HG03558 (cell line): ENCODE data around the gene GDF10.

ENCODE experiments used
- ATAC-seq: cut with Tn5 transposase; IDR thresholded peaks from one replicate; pipeline ENCODE4 v1.9.1; 2021; ENCODE audit warnings: moderate number of reproducible peaks; ENCODE audit not compliant: unreplicated experiment; ENCODE audit errors: extremely low read depth

Gene GDF10

DNA sequence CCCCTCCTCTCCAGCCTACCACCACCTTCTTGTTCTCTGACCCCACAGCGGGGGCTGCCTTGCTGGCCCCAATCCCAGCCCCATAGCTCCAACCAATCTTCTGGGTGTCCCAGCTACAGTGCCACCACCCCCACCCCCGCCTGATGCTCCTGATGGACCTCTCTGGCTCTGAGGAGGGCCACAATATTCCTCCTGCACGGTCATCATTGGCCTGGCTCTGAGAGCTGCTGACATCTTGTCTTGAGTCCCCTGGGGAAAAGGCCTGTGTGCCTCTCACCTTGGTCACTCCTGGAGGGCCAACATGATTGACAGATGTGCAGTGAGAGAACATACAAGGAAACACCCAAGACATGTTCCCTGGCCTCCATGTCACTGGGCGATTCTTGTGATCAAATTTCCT is 29.9 kb downstream of the GDF10 start:
- ATAC-seq, result no peak

DNA sequence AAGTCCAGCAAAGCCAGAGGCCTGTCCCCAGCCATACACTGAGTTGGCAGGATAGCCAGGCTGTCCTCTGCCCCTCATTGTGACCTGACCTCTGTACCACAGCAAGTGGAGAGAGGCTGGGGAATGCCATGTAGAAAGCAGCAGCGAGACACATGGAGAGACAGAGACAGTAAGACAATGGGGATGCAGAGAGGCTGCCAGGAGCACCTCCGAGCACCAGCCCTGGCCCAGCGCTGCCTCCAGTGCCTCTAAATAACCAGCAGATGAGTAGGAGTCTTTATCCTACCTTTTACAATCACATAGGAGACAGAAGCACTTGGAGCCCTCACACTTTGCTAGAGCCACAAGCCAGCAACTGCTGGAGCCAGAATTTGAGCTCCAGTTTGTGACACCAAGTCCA is 30.4 kb downstream of the GDF10 start:
- ATAC-seq, result no peak

DNA sequence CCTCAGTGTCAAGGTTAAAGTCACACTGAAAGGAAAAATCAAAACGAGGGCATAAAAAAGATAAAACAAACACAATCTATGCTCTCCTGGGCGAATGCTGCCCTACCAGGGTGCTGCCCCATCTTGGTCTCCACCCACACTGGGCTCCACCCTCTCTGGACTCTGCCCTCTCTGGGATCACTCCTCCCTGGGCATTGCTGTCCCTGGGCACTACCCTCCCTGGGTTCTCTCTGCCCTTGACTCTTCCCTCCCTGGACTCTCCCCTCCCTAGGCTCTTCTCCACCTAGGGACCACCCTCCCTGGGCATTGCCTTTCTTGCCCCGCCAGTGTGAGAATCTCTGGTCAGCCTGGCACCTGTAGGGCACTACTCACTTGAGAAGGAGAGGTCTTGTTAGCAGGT is 30.8 kb downstream of the GDF10 start:
- no peak for ATAC-seq

DNA sequence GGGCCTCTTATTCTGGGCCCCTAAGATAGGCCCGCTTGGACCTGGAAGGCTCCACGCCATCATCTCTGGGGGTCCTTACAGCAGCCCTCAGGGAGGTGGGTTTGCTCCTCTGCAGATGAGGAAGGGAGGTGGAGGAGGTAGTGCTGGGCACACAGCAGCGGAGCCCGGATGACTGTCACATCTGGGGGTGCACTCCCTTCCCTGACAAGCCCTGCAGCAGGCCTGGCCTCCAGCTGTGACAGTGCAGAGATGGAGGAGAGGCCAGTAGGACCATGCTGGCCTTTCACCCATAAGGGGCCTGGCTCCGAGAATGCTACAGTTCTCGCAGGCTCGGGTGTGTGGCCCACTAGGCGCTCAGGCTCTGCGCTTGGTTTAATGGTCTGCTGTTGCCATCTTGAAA is 31.5 kb downstream of the GDF10 start:
- no peak for ATAC-seq

DNA sequence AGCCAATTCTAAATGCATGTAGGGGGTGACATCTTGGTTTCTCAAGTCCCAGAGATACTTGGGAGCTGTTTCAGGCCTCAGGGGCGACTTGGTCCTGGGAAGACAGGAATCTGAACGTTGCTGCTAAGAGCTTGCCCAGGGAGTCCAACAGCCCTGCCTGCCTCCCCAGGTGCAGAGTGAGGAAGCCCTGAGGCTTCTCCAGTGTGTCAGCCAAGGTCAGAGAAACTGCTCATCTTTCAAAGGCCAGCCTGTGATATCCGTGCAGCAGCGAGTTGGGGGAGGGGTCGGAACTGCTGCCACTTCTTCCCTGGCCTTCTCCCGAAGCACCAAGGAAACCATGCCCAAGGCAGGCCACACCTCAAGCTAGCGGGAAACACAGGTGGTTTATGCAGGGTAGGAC is 32.0 kb downstream of the GDF10 start:
- no peak for ATAC-seq

DNA sequence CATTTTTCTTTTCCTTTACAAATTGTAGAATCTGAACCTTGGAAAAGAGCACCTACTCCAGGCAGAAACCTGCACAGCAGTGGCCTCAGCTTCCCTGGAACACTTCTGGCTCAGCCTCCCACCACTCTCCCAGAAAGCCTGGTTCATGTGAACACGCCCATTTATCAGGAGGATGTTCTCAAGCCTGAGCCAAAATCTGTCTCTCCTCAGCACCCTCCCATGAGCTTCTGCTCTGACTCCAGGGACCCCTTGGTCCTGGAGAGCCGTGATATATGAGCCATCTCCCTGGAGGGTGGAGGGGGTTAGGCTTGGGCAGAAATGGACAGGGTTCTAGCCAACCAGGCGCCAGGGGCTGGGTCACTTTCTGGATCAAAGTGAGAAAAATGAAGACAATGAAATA is 32.4 kb downstream of the GDF10 start:
- ATAC-seq, result no peak

DNA sequence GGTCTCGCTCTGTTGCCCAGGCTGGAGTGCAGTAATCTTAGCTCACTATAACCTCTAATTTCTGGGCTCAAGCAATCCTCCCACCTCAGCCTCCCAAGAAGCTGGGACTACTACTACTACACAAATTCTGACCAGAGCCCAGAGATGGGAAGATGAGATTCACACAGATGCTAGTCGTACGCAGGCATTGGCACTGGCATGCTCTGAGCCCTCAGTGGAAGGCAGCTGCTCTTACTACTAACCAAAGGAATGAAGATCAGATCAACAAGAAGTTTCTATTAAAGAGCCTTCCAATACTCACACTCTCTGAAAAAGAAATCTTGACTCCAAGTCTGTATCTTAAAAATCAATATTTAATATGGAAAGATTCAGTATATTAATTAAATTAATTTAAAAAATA is 32.9 kb downstream of the GDF10 start:
- no peak for ATAC-seq

DNA sequence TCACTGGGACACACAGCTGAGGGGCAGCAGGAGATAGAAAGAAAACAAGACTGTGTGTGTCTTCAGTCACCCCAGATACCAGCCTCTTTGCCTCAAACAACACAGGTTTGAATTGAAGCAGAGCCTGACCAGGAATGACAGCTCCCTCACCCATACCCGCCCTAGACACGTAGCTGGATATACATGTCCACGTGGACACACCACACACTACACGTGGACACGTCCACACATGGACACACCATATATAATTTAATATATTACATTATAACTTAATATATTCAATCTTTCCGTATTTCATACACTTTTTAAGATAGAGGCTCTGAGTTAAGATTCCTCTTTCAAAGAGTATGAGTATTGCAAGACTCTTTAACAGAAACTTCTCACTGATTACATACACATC is 33.5 kb downstream of the GDF10 start:
- ATAC-seq, result no peak

DNA sequence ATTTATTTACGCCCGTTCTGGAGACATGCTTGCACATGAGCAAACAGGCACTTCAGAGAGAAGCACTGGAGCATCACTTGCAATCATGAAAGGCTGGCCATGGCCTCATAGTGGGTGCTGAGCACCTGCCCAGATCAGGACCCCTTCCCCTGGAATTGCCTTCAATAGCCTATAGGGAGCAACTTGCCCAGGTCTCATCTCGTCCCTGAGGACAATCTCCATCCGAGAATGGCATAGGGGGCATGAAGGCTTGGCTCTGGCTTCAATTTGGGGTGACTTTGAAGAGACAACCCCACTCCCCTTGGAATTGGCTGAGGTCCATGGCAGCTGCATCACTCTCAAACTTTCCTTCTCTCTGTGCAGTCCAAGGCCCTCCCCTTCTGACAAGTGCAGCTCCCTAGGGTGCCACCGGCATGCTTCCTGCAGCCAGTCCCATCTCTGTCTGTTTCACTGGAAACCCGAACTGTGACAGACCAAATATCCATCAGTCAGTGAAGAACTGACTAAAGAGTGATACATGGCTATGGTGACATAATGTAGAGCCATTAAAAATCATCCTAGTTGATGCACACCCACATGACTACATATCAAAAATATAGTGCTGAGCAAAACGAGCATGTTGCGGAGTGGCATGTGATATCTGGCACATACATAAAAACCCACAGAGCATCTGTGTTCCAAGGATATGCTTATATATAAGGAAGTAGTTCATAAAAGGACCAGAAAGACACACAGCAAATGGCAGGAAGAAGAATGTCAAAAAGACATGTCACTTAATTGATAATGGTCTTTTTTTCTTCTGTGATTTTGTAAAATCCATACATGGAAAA is 34.7 kb downstream of the GDF10 start:
- ATAC-seq, result no peak

DNA sequence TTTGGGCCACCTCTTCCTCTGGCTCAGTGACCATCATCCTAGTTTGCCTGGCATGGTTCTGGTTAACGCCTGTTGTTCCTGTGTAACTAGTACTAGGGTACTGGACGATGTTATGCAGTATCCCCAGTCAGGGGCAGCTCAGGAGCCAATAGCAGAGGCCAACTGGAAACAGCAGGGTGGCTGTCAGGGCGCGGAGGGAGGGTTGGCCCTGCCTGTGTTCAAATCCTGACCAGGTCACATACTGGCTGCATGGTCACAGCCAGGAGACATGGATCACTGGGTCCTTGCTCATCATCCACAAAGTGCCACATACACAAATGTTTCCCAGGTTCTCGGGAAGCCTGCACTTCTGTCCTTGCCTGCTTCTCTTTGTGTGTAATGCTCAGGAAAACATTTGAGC is 35.9 kb downstream of the GDF10 start:
- no peak for ATAC-seq

DNA sequence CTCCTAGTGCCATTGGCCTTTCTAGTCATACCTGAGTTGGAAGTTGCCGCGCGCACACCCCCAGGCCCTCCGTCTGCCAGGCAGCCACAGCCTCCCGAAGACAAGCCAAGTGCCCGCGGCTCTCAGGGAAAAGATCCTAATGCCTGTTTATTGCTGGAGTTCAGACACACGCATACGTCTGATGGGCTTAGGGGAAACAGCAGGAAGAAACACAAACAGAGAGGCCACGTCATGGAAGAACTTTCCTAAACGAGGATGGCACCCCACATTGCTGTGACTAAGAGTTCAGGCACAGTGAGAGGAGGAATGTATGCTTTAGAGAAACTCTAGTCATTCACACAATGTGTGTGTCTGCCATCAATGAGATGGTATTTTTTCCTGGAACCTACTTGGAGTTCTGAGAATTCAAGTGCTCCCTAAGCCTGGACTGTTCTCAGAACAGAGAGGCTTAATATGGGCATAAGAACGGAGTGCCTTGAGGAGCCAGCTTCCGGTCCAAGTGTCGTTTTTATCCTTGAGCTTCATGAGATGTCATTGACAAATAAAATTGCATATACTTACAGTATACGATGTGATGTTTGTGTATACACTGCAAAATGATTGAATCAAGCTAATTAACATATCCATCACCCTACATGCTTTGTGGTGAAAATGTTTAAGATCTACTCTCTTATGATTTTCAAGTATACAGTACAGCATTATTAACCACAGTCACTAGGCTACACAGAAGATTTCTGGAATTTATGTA is 36.6 kb downstream of the GDF10 start:
- ATAC-seq, result no peak

DNA sequence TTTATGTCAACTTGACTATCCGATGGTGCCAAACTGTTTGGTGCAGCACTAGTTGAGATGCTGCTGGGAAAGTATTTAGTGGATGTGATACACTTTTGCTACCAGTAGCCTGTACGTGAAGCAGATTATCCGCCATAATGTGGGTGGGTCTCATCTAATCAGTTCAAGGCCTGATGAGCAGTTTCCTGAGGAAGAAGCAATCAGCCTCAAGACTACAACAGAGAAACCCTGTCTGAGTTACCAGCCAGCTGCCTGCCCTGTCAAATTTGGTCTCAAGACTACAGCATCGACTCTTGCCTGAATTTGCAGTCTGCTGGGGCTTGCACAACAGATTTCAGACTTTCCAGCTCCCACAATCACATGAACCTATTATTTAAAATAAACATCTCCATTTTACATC is 37.3 kb downstream of the GDF10 start:
- no peak for ATAC-seq

DNA sequence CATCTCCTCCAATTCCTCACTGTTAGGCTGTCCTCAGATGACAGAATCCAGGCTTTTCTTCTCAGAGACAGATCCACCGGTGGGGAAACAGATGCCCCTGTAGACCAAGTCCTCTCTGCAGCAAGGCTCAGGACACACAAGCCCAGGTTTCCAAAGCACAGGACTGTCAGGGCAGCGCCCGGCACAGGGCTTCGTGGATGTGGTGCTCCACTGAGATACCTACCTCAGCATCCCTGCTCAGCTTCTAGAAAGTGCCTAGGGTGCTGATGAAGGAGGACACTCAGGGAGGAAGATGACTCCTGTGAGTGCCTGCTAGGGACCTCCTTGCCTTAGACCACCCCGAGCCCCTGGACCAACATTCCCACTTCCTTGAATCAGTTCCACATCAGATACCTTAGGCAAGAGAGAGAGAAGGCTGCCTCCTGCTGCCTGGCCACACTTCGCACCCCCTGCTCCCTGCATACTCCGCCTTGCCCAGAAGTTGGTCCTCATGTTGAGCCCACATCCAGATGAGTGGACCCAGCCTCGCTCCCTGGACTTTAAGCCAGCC is 39.3 kb downstream of the GDF10 start:
- no peak for ATAC-seq

DNA sequence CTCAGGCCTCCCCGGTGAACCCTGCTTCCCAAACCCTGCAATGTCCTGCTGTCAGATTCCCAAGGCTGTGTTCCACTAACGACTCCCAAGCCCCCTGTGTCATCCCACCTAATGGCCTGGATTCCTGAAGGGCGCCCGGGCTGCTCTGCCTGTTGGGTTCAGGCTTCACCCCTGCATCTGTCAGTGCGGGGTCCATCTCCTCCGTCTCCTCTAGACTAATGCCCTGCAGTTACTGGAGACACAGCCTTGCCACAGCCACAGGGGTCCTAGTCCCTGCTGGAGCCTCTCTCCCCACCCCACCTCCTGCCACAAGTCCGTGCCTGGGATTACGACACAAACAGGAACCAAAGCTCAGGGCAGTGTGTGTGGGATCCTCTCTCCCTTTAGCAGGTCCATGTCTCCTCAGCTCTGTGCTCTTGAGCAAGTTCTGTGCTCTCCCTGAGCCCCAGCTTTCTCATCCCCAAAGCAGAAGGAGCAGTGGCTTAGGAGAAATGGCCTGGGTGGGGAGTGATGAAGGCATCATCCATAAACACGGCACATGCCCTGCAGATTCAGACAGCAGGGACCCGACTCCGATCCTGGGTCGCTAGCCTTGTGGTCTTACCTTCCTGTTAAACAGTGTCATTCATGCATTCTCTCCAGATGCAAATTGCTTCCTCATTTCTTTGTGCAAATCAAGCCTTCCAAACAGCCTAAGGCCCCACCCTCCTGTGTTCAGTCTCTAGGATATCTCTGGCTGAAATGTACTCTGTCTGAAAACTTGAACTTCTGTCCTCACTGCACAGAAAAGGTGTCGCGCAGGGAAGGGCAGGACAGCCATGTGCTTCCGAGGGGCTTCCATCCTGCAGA is 40.0 kb downstream of the GDF10 start:
- no peak for ATAC-seq

DNA sequence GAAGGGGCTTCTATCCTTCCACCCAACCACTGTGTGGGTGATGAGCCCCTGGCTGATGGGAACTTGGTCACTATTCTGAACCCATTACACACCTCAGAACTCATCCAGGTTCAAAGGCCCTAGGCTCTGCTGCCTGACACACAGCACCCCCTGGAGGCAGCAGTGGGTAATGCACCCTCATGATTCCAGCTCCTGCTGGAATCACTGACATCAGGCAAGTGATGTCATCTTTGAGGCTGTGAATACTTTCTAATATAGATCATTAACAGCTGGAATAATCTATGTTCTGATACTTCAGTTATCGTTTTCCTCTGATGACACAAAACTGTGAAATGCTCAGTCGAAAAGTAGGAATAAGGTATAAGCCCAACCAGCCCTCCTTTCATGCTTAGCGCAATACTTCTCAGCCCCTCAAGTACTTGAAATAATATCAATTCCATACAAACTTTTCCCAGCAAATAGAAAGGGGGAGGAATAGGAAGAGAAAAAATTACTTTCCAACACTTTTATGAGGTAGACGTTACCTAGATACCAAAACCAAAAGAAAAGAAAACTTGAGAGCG is 40.7 kb downstream of the GDF10 start:
- ATAC-seq, result no peak

DNA sequence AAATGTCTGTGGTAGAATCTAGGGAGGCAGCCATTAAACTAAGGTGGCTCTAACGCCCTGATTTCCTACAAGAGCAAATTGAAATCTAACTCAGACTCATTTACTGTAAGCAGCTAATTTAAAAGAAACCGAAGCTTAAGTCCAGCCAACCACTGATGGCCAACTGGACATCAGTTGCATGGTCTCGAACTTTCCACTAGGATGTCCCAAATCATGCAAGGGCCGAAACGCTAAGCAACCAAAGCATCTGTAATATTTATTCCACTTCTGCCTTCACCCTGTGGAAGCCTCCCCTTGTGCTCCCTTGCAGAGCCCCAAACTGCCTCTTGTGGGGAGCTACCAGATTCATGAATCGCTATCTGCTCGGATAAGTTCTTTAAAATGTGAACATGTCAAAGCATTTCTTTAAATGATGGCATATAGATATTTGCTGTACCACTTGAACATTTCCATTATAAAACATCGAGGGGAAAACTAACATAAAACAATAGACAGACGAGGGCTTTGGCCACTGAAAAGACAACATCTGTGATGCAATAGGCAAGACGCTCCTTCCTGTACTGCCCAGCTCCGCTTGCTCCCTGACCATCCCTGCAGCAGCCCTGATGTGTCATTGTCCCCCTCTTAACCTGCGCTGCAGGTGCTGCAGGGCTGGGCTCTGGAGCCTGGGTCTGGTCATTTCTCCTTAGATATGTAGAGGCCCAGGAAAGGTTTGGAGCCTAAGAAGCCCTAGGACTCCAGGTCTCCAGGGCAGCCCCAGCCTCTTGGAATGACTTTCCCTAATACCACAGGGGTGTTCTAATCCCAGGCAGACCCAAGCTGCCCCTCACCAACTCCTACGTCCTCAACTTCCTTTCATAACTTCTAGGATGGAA is 45.2 kb downstream of the GDF10 start:
- ATAC-seq, result no peak

DNA sequence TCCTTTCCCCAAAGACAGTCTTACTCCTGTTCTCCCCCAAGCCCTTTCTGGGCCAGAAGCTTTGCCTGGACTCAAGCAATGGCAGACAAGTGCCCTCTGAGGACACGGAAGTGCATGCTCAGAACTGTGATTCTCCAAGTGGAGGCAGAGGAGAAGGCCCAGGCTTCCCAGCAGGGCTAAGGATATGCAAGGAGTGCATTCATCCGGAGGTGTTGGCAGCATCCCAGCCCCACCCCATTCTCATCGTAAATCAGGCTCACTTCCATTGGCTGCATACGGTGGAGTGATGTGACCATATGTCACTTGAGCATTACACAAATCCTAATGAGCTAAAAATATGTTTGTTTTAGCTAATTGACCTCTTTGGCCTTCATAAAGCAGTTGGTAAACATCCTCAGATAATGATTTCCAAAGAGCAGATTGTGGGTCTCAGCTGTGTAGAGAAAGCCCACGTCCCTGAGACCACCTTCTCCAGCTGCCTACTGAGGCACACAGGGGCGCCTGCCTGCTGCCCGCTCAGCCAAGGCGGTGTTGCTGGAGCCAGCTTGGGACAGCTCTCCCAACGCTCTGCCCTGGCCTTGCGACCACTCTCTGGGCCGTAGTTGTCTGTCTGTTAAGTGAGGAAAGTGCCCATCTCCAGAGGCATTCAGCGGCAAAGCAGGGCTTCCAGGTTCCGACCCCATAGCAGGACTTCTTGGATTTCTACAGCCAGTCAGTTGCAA is 46.7 kb downstream of the GDF10 start:
- ATAC-seq, result no peak

DNA sequence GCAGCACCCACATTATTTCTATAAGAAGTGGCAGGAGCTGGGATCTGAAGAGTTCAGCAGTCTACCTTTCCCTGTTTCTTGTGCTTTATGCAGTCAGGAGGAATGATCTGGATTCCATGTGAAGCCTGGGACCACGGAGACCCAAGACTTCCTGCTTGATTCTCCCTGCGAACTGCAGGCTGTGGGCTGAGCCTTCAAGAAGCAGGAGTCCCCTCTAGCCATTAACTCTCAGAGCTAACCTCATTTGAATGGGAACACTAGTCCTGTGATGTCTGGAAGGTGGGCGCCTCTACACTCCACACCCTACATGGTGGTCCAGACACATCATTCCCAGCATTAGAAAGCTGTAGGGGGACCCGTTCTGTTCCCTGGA is 47.3 kb downstream of the GDF10 start:
- ATAC-seq, result no peak

DNA sequence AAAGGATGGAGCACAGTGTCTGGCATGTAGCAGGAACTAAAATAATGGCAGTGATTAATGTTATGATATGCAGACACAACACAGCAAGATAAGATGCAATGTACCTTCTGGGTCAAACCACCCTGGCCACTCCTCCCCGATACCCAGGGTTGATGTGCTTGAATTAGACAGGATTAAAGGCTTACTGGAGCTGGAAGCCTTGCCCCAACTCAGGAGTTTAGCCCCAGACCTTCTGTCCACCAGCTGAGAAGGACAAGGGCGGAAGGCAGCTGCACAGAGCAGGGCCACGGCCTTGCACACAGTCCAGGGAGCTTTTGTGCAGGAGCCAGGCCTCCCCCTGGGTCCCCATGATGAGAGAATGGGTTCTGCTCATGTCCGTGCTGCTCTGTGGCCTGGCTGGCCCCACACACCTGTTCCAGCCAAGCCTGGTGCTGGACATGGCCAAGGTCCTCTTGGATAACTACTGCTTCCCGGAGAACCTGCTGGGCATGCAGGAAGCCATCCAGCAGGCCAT is 48.2 kb downstream of the GDF10 start, which contains the start of gene RBP3:
Gene RBP3, plus strand, starts transcription at position 226 of the 514 bp plus-strand sequence. Its CDS starts 122 bp downstream, at position 348.
- no peak for ATAC-seq
